Stimulated activated naive CD4-positive, alpha-beta T cell treated with Interleukin-2 at 50 U/mL for 16 hours (primary cell): Measurements from ENCODE around the gene NCBP3.
"Not testable (repeated sequence)": the region's sequence is repeated elsewhere in the genome, so short reads cannot be mapped to it uniquely, and the experiment has no call there.

Source experiments
- DNase-seq: peaks from one replicate; lab custom pipeline; 2025; lab: John Stamatoyannopoulos, UW

Gene NCBP3

GRCh38 chr17:3812284-3812683 is 33.8 kb downstream of the NCBP3 start:
- no peak for DNase-seq

DNA sequence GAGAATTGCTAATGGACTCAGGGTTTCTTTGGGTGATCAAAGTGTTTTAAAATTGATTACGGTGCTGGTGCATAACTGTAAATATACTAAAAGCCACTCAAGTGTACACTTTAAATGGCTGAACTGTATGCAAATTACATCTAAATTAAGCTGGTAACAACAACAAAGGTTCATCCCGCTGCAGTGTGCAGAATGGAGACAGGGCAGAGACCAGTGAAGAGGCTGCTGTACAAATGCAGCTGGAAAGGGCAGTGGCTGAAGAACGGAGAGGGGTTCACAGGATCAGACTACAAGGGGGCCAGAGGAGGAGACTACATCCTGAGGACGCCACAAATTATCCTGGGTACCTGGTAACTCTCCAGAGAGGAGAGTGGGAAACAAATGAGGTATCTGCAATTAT is 36.0 kb downstream of the NCBP3 start:
- DNase-seq: no peak

DNA sequence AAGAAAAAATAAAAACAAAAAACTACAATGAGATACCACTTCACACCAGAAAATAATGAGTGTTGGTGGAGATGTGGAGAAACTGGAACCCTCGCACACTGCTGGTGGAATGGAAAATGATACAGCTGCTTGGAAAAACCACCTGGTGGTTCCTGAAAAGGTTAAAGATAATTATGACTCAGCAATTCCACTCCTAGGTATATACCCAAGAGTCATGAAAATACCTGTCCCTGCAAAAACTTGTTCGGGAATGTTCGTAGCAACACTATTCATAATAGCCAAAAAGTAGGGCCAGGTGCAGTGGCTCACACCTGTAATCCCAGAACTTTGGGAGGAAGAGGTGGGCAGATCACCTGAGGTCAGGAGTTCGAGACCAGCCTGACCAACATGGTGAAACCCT is 36.9 kb downstream of the NCBP3 start:
- DNase-seq: no peak

DNA sequence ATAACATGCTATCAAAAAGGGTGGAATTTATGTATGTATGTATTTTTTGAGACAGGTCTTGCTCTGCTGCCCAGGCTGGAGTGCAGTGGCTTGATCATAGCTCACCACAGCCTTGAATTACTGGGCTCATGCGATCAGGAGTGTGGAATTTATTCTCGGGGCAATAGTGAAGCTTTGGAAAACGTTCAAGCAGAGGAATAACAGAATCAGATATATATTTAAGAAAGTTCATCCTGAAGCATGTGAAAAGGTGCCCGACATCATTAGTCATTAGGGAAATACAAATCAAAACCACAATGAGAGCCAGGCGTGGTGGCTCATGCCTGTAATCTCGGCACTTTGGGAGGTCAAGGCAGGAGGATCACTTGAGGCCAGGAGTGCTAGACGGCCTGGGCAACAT is 37.3 kb downstream of the NCBP3 start:
- no peak for DNase-seq

DNA sequence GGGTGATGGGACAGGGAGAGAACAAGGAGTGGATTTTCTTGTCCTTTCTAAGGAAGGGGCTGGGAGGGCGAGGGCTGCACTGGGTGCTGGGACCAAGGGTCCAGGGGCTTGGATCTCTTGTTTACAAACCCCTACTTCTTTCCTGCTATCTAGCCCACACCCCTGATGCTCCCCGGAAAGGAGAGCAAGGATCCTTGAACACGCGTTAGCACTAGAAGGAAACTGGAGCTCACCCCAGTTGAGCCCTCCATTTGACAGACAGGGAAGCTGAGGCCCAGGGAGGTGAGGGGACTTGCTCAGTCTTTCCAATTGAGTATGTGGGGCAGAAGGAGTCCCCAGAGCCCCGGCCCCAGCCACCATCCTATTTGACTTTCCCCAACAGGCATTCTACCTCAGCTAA is 40.5 kb downstream of the NCBP3 start:
- DNase-seq: no peak

- no peak for DNase-seq
These were observed 41.5 kb downstream of the NCBP3 start for GRCh38 chr17:3804503-3804931.

DNA sequence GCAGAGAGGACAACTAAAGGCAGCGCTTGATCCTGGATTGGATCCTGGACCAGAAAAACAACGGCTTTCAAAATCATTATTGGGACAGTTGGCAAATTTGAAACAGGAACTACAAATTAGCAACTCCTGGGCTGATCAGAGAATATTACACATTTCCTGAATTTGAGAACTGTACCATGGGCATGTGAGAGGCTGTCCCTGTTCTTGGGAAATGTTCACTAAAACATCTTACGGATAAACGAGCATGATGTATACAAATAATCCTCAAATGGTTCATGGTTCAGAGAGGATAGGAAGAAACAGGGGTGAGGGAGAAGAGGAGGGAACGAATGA is 42.8 kb downstream of the NCBP3 start:
- DNase-seq: no peak

- no peak for DNase-seq
These were observed 43.4 kb downstream of the NCBP3 start for GRCh38 chr17:3802461-3803307.

DNA sequence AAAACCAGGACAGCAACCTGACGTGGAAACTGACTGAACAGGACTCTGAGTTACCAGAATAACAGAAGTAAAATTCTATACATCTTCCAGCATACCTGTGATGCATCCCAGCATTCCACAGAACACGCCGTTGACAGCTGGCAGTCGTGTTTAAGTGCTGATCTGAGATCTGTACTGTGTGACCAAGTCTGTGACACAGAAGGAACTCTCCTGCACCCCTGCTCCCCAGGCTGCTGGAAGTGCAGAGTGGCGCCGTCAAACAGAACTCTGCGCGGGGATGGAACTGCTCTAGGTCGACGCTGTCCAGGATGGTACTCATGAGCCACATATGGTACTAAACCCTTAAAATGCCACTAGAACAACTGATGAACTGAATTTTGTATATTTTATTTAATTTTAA is 44.3 kb downstream of the NCBP3 start:
- DNase-seq: no peak

- no peak for DNase-seq
These were observed 44.7 kb downstream of the NCBP3 start for GRCh38 chr17:3801347-3801746.

DNA sequence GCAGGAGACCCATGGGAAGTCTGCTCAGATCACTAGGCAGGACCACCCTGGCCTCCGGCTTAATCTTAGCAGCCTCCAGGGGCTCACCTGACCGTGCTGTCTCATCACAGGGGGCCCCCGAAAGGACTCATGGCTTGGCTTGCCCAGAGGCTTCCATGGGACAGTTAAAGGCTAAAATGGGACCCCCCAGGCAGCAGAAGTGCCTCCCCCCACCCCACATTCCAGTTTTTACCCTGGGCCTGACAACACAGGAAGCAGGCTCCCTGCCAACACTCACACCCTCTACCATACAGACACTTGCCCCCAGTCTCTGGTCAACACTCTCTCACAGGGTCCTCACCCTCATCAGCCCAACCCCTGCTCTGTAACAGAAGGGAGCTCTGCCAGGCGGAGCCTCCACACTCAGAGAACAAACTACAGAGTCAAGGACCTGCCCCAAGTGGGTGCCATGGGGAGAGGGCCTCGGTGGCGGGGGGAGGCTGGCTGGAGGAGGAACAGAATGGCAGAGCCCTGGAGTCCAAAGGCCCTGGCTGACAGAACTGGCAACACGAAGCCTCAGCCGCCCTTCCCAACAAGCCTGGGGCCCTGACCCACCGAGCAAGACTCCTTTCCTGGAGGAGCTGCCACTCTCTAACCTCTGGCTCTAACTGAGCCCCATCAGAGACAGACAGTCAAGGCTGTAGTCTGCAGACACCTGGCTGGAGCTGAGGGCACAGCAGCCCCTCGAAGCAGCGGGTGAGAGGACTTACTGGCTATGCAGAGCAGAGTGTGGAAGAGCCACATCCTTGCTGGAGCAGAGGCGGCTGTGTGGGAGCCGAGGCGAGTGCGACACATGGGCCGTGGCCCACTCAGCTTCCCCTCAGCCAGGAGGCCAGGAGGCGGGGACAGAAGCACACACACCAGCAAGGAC is 45.4 kb downstream of the NCBP3 start, which contains the start of gene ITGAE:
Gene ITGAE (minus strand): TSS at position 827 of the 910 bp plus-strand sequence. CDS start 44 bp downstream, at position 783.
- DNase-seq: no peak

- DNase-seq: no peak
These were observed 46.7 kb downstream of the NCBP3 start for GRCh38 chr17:3799181-3799945.

DNA sequence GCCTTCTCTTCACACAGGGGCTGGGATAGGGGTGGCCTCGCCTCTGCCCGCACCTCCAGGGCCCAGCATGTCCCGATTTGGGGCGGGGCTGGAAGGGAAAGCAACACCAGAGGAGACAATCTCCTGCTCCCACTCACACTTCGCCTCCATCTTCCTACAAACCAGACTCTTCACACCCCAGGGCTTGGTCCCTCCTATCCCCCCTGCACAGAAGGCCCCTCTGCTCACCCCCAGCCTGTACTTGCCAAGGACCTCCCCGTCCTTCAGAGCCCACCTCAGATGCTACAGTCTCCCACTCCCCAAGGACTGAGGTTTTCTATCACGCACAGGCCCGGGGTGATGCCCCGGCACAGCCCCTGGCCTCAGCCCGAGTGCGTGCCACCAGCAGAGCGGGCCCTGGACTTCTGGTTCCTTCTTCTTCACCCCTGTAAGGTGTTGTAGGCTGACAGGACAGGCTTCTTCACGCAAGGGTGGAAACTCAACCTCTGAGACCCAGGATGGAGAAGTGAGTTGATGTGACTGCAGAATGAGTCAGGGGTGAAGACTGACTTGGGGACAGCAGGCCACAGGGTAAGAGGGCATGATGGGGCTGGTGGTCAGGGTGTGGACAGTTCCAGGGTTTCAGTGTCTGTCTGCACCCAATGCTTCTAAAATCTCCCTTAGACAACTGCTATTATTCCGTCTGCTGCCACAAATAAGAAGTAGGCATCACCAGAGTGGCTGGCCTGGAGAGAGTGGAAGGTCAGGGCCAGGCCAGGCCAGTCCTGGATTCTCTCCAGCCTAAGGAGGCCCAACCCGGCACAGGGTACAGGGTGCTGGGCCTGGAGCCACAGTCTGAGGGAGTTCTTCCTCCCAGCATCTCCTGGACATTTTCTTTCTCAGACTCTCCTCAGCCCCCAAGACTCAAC is 47.5 kb downstream of the NCBP3 start:
- no peak for DNase-seq

GRCh38 chr17:3796822-3797170 is 49.2 kb downstream of the NCBP3 start:
- peak; percentile 38 for DNase-seq

GRCh38 chr17:3796110-3796821 is 49.8 kb downstream of the NCBP3 start:
- DNase-seq: peak; percentile 78

DNA sequence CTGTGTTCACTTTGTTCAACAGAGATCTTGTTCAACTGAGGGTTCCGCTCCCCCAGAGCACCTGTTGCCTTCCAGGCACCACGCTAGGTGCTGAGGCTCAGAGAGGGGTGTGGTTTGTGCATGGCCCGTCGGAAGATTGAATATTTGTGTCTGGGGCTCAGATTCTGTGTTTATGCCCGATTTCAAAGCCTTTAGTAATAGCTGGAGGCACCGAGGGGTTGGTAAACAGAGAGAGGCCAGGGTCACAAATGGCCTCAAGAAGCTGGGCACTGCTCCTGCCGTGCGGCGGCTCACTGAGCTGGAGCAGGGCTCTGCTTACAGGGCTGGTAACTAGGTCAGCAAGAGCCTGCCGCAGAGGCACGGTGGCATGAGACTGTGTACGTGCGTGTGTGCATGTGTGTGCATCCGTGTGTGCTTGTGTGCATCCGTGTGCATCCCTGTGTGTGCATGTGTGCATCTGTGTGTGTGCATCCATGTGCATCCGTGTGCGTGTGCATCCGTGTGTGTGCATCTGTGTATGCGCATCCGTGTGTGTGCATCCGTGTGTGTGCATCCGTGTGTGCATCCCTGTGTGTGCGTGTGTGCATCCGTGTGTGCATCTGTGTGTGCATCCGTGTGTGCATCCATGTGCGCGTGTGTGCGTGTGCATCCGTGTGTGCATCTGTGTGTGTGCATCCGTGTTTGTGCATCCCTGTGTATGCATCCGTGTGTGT is 50.5 kb downstream of the NCBP3 start:
- no peak for DNase-seq

DNA sequence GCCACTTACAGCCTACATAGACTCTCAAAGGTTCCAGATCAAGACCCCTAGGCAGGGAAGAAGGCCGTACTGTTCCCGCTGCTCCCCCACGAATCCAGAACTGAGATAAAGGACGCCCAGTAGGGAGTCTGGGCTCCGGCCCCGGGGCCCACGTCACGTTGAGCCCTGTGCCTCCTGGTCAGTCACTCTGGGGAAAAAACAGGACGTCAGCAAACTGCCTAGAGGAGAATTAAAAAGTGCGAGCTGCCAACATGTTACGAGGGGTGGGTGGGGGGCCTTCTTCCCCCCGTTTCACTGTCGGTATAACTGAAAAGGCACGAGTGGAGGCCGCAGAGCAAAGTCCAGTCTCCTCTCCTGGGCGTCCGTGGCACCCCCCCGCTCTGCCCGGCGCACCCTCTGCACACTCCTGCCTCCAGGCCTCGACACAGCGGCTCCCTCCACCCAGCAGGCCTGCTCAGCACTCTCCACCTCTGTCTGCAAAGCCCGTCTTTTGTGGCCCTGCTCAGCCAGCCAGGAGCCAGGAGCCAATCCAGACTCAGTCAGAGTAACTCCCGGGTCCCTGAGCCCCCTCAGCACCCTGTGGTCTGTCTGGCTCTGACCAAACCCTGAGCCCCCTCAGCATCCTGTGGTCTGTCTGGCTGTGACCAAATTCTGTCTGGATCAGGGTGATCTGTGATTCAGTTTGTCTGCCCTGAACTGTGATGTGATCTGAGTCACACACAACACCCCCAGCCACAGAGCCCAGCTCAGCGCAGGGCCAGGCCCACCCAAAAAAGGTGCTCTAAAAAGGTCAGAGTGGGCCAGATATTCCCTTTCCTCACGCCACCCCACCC is 51.3 kb downstream of the NCBP3 start:
- peak; percentile 30 for DNase-seq

- not testable (repeated sequence) for DNase-seq
These were observed 51.9 kb downstream of the NCBP3 start for GRCh38 chr17:3794152-3794551.

DNA sequence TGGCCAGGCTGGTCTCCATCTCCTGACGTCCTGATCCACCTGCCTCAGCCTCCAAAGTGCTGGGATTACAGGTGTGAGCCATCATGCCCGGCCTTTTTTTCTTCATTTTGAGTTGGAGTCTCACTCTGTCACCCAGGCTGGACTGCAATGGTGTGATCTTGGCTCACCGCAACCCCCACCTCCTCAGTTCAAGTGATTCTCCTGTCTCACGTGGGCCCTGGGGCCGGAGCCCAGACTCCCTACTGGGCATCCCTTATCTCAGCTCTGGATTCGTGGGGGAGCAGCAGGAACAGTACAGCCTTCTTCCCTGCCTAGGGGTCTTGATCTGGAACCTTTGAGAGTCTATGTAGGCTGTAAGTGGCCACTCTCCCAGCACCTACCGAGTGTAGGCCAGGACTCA is 52.8 kb downstream of the NCBP3 start:
- not testable (repeated sequence) for DNase-seq
